Fibroblast of gingiva (primary cell): ENCODE measurements around the gene SH3PXD2A.
"Not testable (repeated sequence)": the region's sequence is repeated elsewhere in the genome, so short reads cannot be mapped to it uniquely, and the experiment has no call there.

Source experiments
- DNase-seq: peaks from one replicate; pipeline ENCODE4 v3.0.0-alpha.2; 2011; ENCODE audit warnings: low read depth

The SH3PXD2A gene

GRCh38 chr10:103620891-103621782 is 234.2 kb downstream of the SH3PXD2A start:
- DNase-seq: no peak

GRCh38 chr10:103620352-103620740 is 235.0 kb downstream of the SH3PXD2A start:
- no peak for DNase-seq

- no peak for DNase-seq
Measured at GRCh38 chr10:103619424-103620351, 235.7 kb downstream of the SH3PXD2A start.

- DNase-seq: peak; percentile 89
Measured at GRCh38 chr10:103618575-103619423, 236.6 kb downstream of the SH3PXD2A start.

- DNase-seq: no peak
Measured at GRCh38 chr10:103617602-103618385, 237.6 kb downstream of the SH3PXD2A start.

- DNase-seq: peak; percentile 98
Measured at GRCh38 chr10:103616705-103617601, 238.4 kb downstream of the SH3PXD2A start.

GRCh38 chr10:103614306-103615158 is 240.8 kb downstream of the SH3PXD2A start:
- no peak for DNase-seq

- no peak for DNase-seq
Measured at GRCh38 chr10:103613616-103614015, 241.8 kb downstream of the SH3PXD2A start.

- peak; percentile 55 for DNase-seq
Measured at GRCh38 chr10:103612462-103613365, 242.7 kb downstream of the SH3PXD2A start.

- no peak for DNase-seq
Measured at GRCh38 chr10:103610921-103611511, 244.4 kb downstream of the SH3PXD2A start.

- peak; percentile 43 for DNase-seq
Measured at GRCh38 chr10:103610083-103610472, 245.3 kb downstream of the SH3PXD2A start.

GRCh38 chr10:103609231-103610082 is 245.9 kb downstream of the SH3PXD2A start:
- DNase-seq: no peak

GRCh38 chr10:103608056-103608455 is 247.3 kb downstream of the SH3PXD2A start:
- DNase-seq: not testable (repeated sequence)

- DNase-seq: not testable (repeated sequence)
Measured at GRCh38 chr10:103607051-103607450, 248.3 kb downstream of the SH3PXD2A start.

GRCh38 chr10:103606097-103606438 is 249.3 kb downstream of the SH3PXD2A start:
- DNase-seq: not testable (repeated sequence)

GRCh38 chr10:103605359-103606096 is 249.8 kb downstream of the SH3PXD2A start:
- DNase-seq: peak; percentile 67
